H9 (cell line): ENCODE data around the gene SCAND1. TPM values are rescaled to one million over a fixed set of nuclear protein-coding genes. Genes with fewer than 3 reads are reported as not detected.

ENCODE experiments used
- DNase-seq: peaks from one replicate; pipeline ENCODE4 v3.0.0-alpha.2; 2017
- H2AFZ ChIP-seq: one replicate; pipeline ENCODE4 v1.6.1; 2013; ENCODE audit warnings: mild to moderate bottlenecking, low read length, control low read depth, moderate library complexity
- H2AK5ac ChIP-seq: 2 replicates; pipeline ENCODE4 v1.6.1; 2013; ENCODE audit warnings: low read length, control low read depth, mixed read lengths; ENCODE audit not compliant: insufficient read length
- H2BK120ac ChIP-seq: one replicate; pipeline ENCODE4 v1.6.1; 2013; ENCODE audit warnings: low read depth, mild to moderate bottlenecking, low read length, control low read depth, inconsistent platforms; ENCODE audit not compliant: poor library complexity, severe bottlenecking
- H2BK12ac ChIP-seq: 2 replicates; pipeline ENCODE4 v1.6.1; 2013; ENCODE audit warnings: low read length, control low read depth, mixed read lengths, low read depth; ENCODE audit not compliant: insufficient read length
- H2BK15ac ChIP-seq: 2 replicates; pipeline ENCODE4 v1.6.1; 2013; ENCODE audit warnings: low read depth, low read length, control low read depth
- H2BK20ac ChIP-seq: one replicate; pipeline ENCODE4 v1.6.1; 2013; ENCODE audit warnings: low read depth, mild to moderate bottlenecking, low read length, control low read depth, inconsistent platforms; ENCODE audit not compliant: poor library complexity, severe bottlenecking
- H2BK5ac ChIP-seq: 2 replicates; pipeline ENCODE4 v1.6.1; 2013; ENCODE audit warnings: low read length, control low read depth, mixed read lengths; ENCODE audit not compliant: insufficient read length
- H3K14ac ChIP-seq: 2 replicates; pipeline ENCODE4 v1.6.1; 2013; ENCODE audit warnings: low read length, control low read depth; ENCODE audit not compliant: insufficient read depth
- H3K18ac ChIP-seq: 2 replicates; pipeline ENCODE4 v1.6.1; 2013; ENCODE audit warnings: low read depth, mild to moderate bottlenecking, mixed read lengths, low read length, control low read depth; ENCODE audit not compliant: insufficient read length
- H3K23ac ChIP-seq: 2 replicates; pipeline ENCODE4 v1.6.1; 2013; ENCODE audit warnings: low read length, control low read depth, mixed read lengths, low read depth; ENCODE audit not compliant: insufficient read length
- H3K23me2 ChIP-seq: 2 replicates; pipeline ENCODE4 v1.6.1; 2013; ENCODE audit warnings: low read depth, mild to moderate bottlenecking, mixed read lengths, low read length, control low read depth; ENCODE audit not compliant: insufficient read length, poor library complexity, severe bottlenecking
- H3K27ac ChIP-seq: 2 replicates; pipeline ENCODE4 v1.5.1; 2013; ENCODE audit warnings: low read length, control low read depth, mixed read lengths, low read depth; ENCODE audit not compliant: insufficient read length
- H3K27me3 ChIP-seq: 2 replicates; pipeline ENCODE4 v1.6.1; 2013; ENCODE audit warnings: low read length, control low read depth, inconsistent platforms; ENCODE audit not compliant: insufficient read depth
- H3K4ac ChIP-seq: 2 replicates; pipeline ENCODE4 v1.6.1; 2013; ENCODE audit warnings: low read depth, mild to moderate bottlenecking, control low read depth, inconsistent platforms, low read length, moderate library complexity
- H3K4me1 ChIP-seq: 2 replicates; pipeline ENCODE4 v1.6.1; 2013; ENCODE audit warnings: low read length, control low read depth, inconsistent platforms; ENCODE audit not compliant: insufficient read depth
- H3K4me2 ChIP-seq: 2 replicates; pipeline ENCODE4 v1.6.1; 2013; ENCODE audit warnings: low read length, control low read depth, mixed read lengths; ENCODE audit not compliant: insufficient read length, insufficient read depth
- H3K56ac ChIP-seq: 2 replicates; pipeline ENCODE4 v1.6.1; 2013; ENCODE audit warnings: low read depth, mild to moderate bottlenecking, mixed read lengths, low read length, control low read depth; ENCODE audit not compliant: insufficient read length
- H3K79me1 ChIP-seq: 2 replicates; pipeline ENCODE4 v1.6.1; 2013; ENCODE audit warnings: low read depth, mild to moderate bottlenecking, moderate library complexity, low read length, control low read depth, inconsistent platforms; ENCODE audit not compliant: insufficient read depth, poor library complexity, severe bottlenecking
- H3K79me2 ChIP-seq: 2 replicates; pipeline ENCODE4 v1.6.1; 2013; ENCODE audit warnings: low read length, control low read depth, inconsistent platforms; ENCODE audit not compliant: insufficient read depth
- H3K9ac ChIP-seq: 2 replicates; pipeline ENCODE4 v1.6.1; 2013; ENCODE audit warnings: low read length, control low read depth, mixed read lengths; ENCODE audit not compliant: insufficient read length; ENCODE audit errors: extremely low read depth
- H3K9me3 ChIP-seq: one replicate; pipeline ENCODE4 v1.6.1; 2013; ENCODE audit warnings: low read depth, low read length, inconsistent platforms; ENCODE audit not compliant: control insufficient read depth
- H3T11ph ChIP-seq: one replicate; pipeline ENCODE4 v1.6.1; 2013; ENCODE audit warnings: mild to moderate bottlenecking, low read length, control low read depth, inconsistent platforms
- H4K20me1 ChIP-seq: one replicate; pipeline ENCODE4 v1.6.1; 2013; ENCODE audit not compliant: control insufficient read depth, insufficient read length, insufficient read depth
- H4K5ac ChIP-seq: 2 replicates; pipeline ENCODE4 v1.6.1; 2013; ENCODE audit warnings: low read depth, mild to moderate bottlenecking, mixed read lengths, low read length, control low read depth; ENCODE audit not compliant: insufficient read length
- H4K8ac ChIP-seq: replicated peaks from 2 replicates; pipeline ENCODE4 v1.6.1; 2013; ENCODE audit warnings: low read length, control low read depth, mixed read lengths, low read depth; ENCODE audit not compliant: insufficient read length
- H4K91ac ChIP-seq: 2 replicates; pipeline ENCODE4 v1.6.1; 2013; ENCODE audit warnings: low read depth, mild to moderate bottlenecking, moderate library complexity, mixed read lengths, low read length, control low read depth; ENCODE audit not compliant: insufficient read length
- H3K27ac Mint-ChIP-seq, 3 experiments: 2 replicates in 2 of 3; 3 replicates in 1 of 3; pipeline ENCODE4 v1.8.0; 2020 to 2021; ENCODE audit warnings: mixed read lengths in 3 of 3, mild to moderate bottlenecking in 1 of 3, moderate library complexity in 1 of 3
- H3K27me3 Mint-ChIP-seq: 2 replicates; pipeline ENCODE4 v1.8.0; 2021; ENCODE audit warnings: low read depth, mild to moderate bottlenecking, moderate library complexity, mixed read lengths
- H3K36me3 Mint-ChIP-seq, 3 experiments: 2 replicates in 2 of 3; 3 replicates in 1 of 3; pipeline ENCODE4 v1.8.0; 2020 to 2021; ENCODE audit warnings: low read depth in 3 of 3, mixed read lengths in 3 of 3; ENCODE audit not compliant: insufficient read depth in 1 of 3
- H3K4me1 Mint-ChIP-seq, 2 experiments: 2 replicates each; pipeline ENCODE4 v1.8.0; 2020; ENCODE audit warnings: mixed read lengths in 2 of 2
- H3K4me3 Mint-ChIP-seq, 2 experiments: 2 replicates in 1 of 2; 3 replicates in 1 of 2; pipeline ENCODE4 v1.8.0; 2020 to 2021; ENCODE audit warnings: mild to moderate bottlenecking in 2 of 2, mixed read lengths in 2 of 2, moderate library complexity in 1 of 2
- H3K9me3 Mint-ChIP-seq, 2 experiments: 2 replicates in 1 of 2; 3 replicates in 1 of 2; pipeline ENCODE4 v1.8.0; 2020; ENCODE audit warnings: mild to moderate bottlenecking in 2 of 2, mixed read lengths in 2 of 2, moderate library complexity in 1 of 2
- WGBS: extraction: QIAGEN DNeasy Blood & Tissue Kit; methylation state at CpG from one replicate; pipeline ENCODE4 v1.1.7; 2013; ENCODE audit warnings: missing lambda C conversion rate, low lambda C conversion rate, mixed read lengths; ENCODE audit not compliant: insufficient read length; ENCODE audit errors: extremely low coverage; 5-methylcytosine and 5-hydroxymethylcytosine counted together
- total RNA-seq: library from RNA; stranded (reverse); gene quantifications from 2 replicates; pipeline ENCODE4 v1.2.1, GENCODE V29; 2021
- TF ChIP-seq, protein P1 (sequence below): fragments of 200-600 bp; sonication (generic); conservative IDR thresholded peaks from 3 replicates; pipeline ENCODE4 v1.8.0; 2021; ENCODE audit warnings: antibody characterized with exemption, mild to moderate bottlenecking

Gene SCAND1
- total RNA-seq, 1 experiment from 2014 or later = 59.1 TPM

DNA sequence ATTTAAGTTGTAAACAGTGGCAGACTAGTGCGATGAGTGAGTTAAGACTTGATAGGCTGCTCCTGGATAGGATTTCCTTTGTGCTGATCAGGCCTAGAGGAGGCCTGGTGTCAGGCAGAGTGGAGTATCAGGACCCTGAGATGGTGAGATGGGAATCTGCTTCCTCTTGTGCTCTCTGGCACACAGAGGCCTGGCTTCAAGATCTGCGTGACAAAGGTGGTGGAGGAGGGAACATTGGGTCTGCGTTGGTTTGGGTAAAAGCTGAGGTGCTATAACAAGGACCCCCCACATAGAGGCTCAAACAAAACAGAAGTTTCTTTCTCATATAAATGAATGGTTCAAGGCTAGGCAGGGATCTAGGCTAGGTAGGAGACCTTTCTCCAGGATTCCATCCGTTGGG, 20.3 kb downstream of the SCAND1 start:
- Histone ChIP-seq H3K4me1 (peaks cover 3% of the 10 kb centered on the region; the same call in 1 of the 2 replicates), H3K23me2 (no peaks in the 10 kb centered on the region), H2BK12ac (no peak overlapping the region), H3K14ac (no peak overlapping the region), H4K91ac (no peak overlapping the region), H3K79me1 (no peaks in the 10 kb centered on the region), H2AFZ (no peak overlapping the region), H2BK5ac (no peak overlapping the region), H2AK5ac (no peak overlapping the region), H2BK120ac (no peak overlapping the region), H4K5ac (no peak overlapping the region), H3K56ac (no peak overlapping the region), H3K27ac (peak overlapping the region; percentile 10), H3K27me3 (no peaks in the 10 kb centered on the region), H2BK15ac (no peak overlapping the region), H3T11ph (no peak overlapping the region), H4K8ac (no peak overlapping the region), H3K9me3 (no peaks in the 10 kb centered on the region), H3K79me2 (no peaks in the 10 kb centered on the region), H3K9ac (no peak overlapping the region), H3K18ac (no peak overlapping the region), H3K4ac (no peak overlapping the region), H4K20me1 (no peaks in the 10 kb centered on the region), H3K23ac (no peak overlapping the region), H2BK20ac (no peak overlapping the region), H3K4me2 (no peak overlapping the region)
- WGBS = no CpG with 5 or more reads among the region's 4 CpGs
- peak overlapping the region; percentile 96 to 98 (median 98) for H3K27ac Mint-ChIP-seq
- no peaks in the 10 kb centered on the region for H3K9me3 Mint-ChIP-seq
- no peaks in the 10 kb centered on the region for H3K27me3 Mint-ChIP-seq
- TF ChIP-seq, protein P1, sequence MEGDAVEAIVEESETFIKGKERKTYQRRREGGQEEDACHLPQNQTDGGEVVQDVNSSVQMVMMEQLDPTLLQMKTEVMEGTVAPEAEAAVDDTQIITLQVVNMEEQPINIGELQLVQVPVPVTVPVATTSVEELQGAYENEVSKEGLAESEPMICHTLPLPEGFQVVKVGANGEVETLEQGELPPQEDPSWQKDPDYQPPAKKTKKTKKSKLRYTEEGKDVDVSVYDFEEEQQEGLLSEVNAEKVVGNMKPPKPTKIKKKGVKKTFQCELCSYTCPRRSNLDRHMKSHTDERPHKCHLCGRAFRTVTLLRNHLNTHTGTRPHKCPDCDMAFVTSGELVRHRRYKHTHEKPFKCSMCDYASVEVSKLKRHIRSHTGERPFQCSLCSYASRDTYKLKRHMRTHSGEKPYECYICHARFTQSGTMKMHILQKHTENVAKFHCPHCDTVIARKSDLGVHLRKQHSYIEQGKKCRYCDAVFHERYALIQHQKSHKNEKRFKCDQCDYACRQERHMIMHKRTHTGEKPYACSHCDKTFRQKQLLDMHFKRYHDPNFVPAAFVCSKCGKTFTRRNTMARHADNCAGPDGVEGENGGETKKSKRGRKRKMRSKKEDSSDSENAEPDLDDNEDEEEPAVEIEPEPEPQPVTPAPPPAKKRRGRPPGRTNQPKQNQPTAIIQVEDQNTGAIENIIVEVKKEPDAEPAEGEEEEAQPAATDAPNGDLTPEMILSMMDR = no peak
- peaks cover 29 to 32% of the 10 kb centered on the region in 2 experiments for H3K4me1 Mint-ChIP-seq
- peaks cover 30 to 65% (median 54%) of the 10 kb centered on the region in 3 experiments; a peak in 6 of 7 replicates for H3K36me3 Mint-ChIP-seq
- DNase-seq = peak; percentile 56
- H3K4me3 Mint-ChIP-seq = peak overlapping the region in 1 of 2 experiments; percentile 14; a peak in 1 of 5 replicates
